HepG2 (cell line): ENCODE data around the gene SLC35F3. TPM values are rescaled to one million over a fixed set of nuclear protein-coding genes. Genes with fewer than 3 reads are reported as not detected.

Experiments
- ATAC-seq: fragments of 200-7000 bp; cut with Tn5 transposase; 3 replicates; pipeline ENCODE4 v1.9.1; 2020; ENCODE audit warnings: mild to moderate bottlenecking, moderate library complexity
- BruUV-seq: library from RNA; stranded (reverse); fragments of 400-500 nt; replicated peaks from 2 replicates; lab custom pipeline; 2021; lab: Mats Ljungman, UMichigan
- CTCF ChIA-PET: fragments of 300-600 bp; formaldehyde crosslinking; extraction: SDS; loops from one replicate; lab custom pipeline; 2021; ENCODE audit warnings: low total read pairs, inconsistent platforms, low intra/inter-chr PET ratio; lab: Yijun Ruan, JAX
- POLR2A ChIA-PET: fragments of 350-600 bp; sonication (Branson Sonifier 250); formaldehyde crosslinking; loops from one replicate; lab custom pipeline; 2020; ENCODE audit warnings: antibody characterized with exemption, inconsistent platforms; lab: Yijun Ruan, JAX
- DNase-seq: peaks from one replicate; pipeline ENCODE4 v3.0.0-alpha.2; 2015; ENCODE audit warnings: low spot score
- FAIRE-seq: peaks from 3 replicates; lab custom pipeline; 2011; peaks lifted over from hg19 to GRCh38; lab: Jason Lieb, UNC
- H2AFZ ChIP-seq: one replicate; pipeline ENCODE4 v1.6.1; 2011; ENCODE audit warnings: low read length, inconsistent platforms
- H3K27ac ChIP-seq: fragments of 300-600 bp; 3 replicates; pipeline ENCODE4 v1.8.0; 2011; ENCODE audit warnings: mixed run types, mild to moderate bottlenecking, mixed read lengths, low read length, inconsistent platforms; ENCODE audit not compliant: insufficient read depth; ENCODE audit errors: extremely low read length
- H3K27me3 ChIP-seq, 2 experiments: fragments of 200-600 bp in 1 of 2; 2 replicates in 1 of 2; 3 replicates in 1 of 2; pipeline versions ENCODE4 v1.6.0 to v1.8.0; 2011; ENCODE audit warnings: low read length in 2 of 2, mild to moderate bottlenecking in 2 of 2, moderate library complexity in 2 of 2, inconsistent platforms in 1 of 2; ENCODE audit not compliant: insufficient read depth in 2 of 2, control insufficient read depth in 1 of 2
- H3K36me3 ChIP-seq, 2 experiments: fragments of 200-600 bp in 1 of 2; replicated peaks in 1 of 2; 2 replicates in 1 of 2; 3 replicates in 1 of 2; pipeline versions ENCODE4 v1.5.1 to v1.8.0; 2011; ENCODE audit warnings: low read length in 2 of 2, inconsistent platforms in 1 of 2; ENCODE audit not compliant: insufficient read depth in 2 of 2, control insufficient read depth in 1 of 2
- H3K4me1 ChIP-seq: 2 replicates; pipeline ENCODE4 v1.5.1; 2012; ENCODE audit warnings: low read length, inconsistent platforms; ENCODE audit not compliant: insufficient read depth
- H3K4me2 ChIP-seq: 2 replicates; pipeline ENCODE4 v1.6.0; 2011; ENCODE audit warnings: low read depth, low read length, inconsistent platforms
- H3K4me3 ChIP-seq, 3 experiments: fragments of 200-600 bp in 1 of 3; sonication (generic), shearing (Covaris generic) in 1 of 3; replicated peaks in 1 of 3; 2 replicates each; pipeline ENCODE4 v1.5.1; 2011 to 2016; ENCODE audit warnings: low read length in 3 of 3, inconsistent platforms in 2 of 3, low read depth in 2 of 3, mild to moderate bottlenecking in 2 of 3, control low read depth in 1 of 3, mixed read lengths in 1 of 3; ENCODE audit not compliant: insufficient read depth in 1 of 3
- H3K79me2 ChIP-seq: one replicate; pipeline ENCODE4 v1.6.1; 2011; ENCODE audit warnings: low read length, inconsistent platforms; ENCODE audit not compliant: insufficient read depth
- H3K9ac ChIP-seq: 2 replicates; pipeline ENCODE4 v1.6.0; 2011; ENCODE audit warnings: mild to moderate bottlenecking, low read depth, low read length, inconsistent platforms; ENCODE audit not compliant: insufficient read depth
- H3K9me3 ChIP-seq: 2 replicates; pipeline ENCODE4 v1.5.1; 2012; ENCODE audit warnings: mild to moderate bottlenecking, low read length
- H4K20me1 ChIP-seq: 2 replicates; pipeline ENCODE4 v1.6.0; 2011; ENCODE audit warnings: inconsistent platforms, mild to moderate bottlenecking, low read length, moderate library complexity; ENCODE audit not compliant: insufficient read depth
- AKNA ChIP-seq: sonication (generic); formaldehyde crosslinking; IDR thresholded peaks from 2 replicates; pipeline ENCODE4 v1.4.0; 2020; ENCODE audit warnings: missing genetic modification reagents, borderline replicate concordance
- ATF2 ChIP-seq: sonication (generic); formaldehyde crosslinking; IDR thresholded peaks from 2 replicates; pipeline ENCODE4 v1.4.0; 2020; ENCODE audit warnings: missing genetic modification reagents
- CENPBD1 ChIP-seq: sonication (generic); formaldehyde crosslinking; IDR thresholded peaks from 2 replicates; pipeline ENCODE4 v1.8.0; 2022; ENCODE audit warnings: missing genetic modification reagents, low read depth, mild to moderate bottlenecking, borderline replicate concordance
- DBP ChIP-seq: sonication (generic); formaldehyde crosslinking; IDR thresholded peaks from 2 replicates; pipeline ENCODE4 v1.4.0; 2020; ENCODE audit warnings: missing genetic modification reagents; ENCODE audit errors: not compliant biosample characterization
- FOXA1 ChIP-seq, 2 experiments: fragments of 450-650 bp in 1 of 2; sonication (generic) in 1 of 2; formaldehyde crosslinking in 1 of 2; IDR thresholded peaks; 2 replicates each; pipeline versions ENCODE4 v1.4.0 to v1.6.1; 2016 to 2020; ENCODE audit warnings: missing genetic modification reagents in 1 of 2
- GFI1 ChIP-seq: sonication (generic); formaldehyde crosslinking; IDR thresholded peaks from 2 replicates; pipeline ENCODE4 v1.5.0; 2020; ENCODE audit warnings: missing genetic modification reagents, mild to moderate bottlenecking, borderline replicate concordance
- RELA ChIP-seq: sonication (generic); formaldehyde crosslinking; IDR thresholded peaks from 2 replicates; pipeline ENCODE4 v1.4.0; 2020; ENCODE audit warnings: missing genetic modification reagents
- SNAPC5 ChIP-seq: sonication (generic); formaldehyde crosslinking; IDR thresholded peaks from 2 replicates; pipeline ENCODE4 v1.8.1; 2023; ENCODE audit warnings: mild to moderate bottlenecking, missing genetic modification reagents, borderline replicate concordance
- ZFP90 ChIP-seq: sonication (generic); formaldehyde crosslinking; IDR thresholded peaks from 2 replicates; pipeline ENCODE4 v1.8.0; 2022; ENCODE audit warnings: missing genetic modification reagents, mild to moderate bottlenecking, inconsistent platforms, borderline replicate concordance
- ZKSCAN8 ChIP-seq: IDR thresholded peaks from 2 replicates; pipeline ENCODE4 v1.6.1; 2016; ENCODE audit warnings: borderline replicate concordance, missing genetic modification reagents, missing compliant biosample characterization
- ZNF124 ChIP-seq: sonication (generic); formaldehyde crosslinking; IDR thresholded peaks from 2 replicates; pipeline ENCODE4 v1.4.0; 2020; ENCODE audit warnings: missing genetic modification reagents
- ZNF274 ChIP-seq: sonication (generic); formaldehyde crosslinking; IDR thresholded peaks from 2 replicates; pipeline ENCODE4 v1.5.1; 2020; ENCODE audit warnings: mild to moderate bottlenecking, missing genetic modification reagents
- ZNF333 ChIP-seq: sonication (generic); formaldehyde crosslinking; IDR thresholded peaks from 2 replicates; pipeline ENCODE4 v1.4.0; 2020; ENCODE audit warnings: mild to moderate bottlenecking, missing genetic modification reagents, borderline replicate concordance
- ZNF770 ChIP-seq: sonication (generic); formaldehyde crosslinking; IDR thresholded peaks from 2 replicates; pipeline ENCODE4 v1.5.0; 2020; ENCODE audit warnings: mild to moderate bottlenecking, missing genetic modification reagents
- ZNF775 ChIP-seq: sonication (generic); formaldehyde crosslinking; IDR thresholded peaks from 2 replicates; pipeline ENCODE4 v1.4.0; 2020; ENCODE audit warnings: missing genetic modification reagents, mild to moderate bottlenecking, moderate library complexity, borderline replicate concordance
- WGBS: methylation state at CpG from one replicate; pipeline ENCODE4 v1.1.6; 2017; ENCODE audit warnings: low lambda C conversion rate; 5-methylcytosine and 5-hydroxymethylcytosine counted together
- in situ Hi-C: cut with HindIII; loops from 2 replicates; pipeline ENCODE4 v1.10.0; 2017; ENCODE audit warnings: low pct_unique_long_range_greater_than_20kb; ENCODE audit not compliant: extremely low pct_ligation_motif_present
- intact Hi-C: fragments of 100-400 bp; cut with micrococcal nuclease; formaldehyde crosslinking; loops from one replicate; pipeline ENCODE4 v1.10.0; 2022; ENCODE audit not compliant: unreplicated experiment
- polyA plus RNA-seq, 8 experiments: library from polyadenylated mRNA; depleted of rRNA in 3 of 8; stranded (reverse) in 7 of 8; unstranded in 1 of 8; fragments of >200 nt; fragmentation: Illumina TruSeq in 4 of 8; extraction: Trizol in 4 of 8; gene quantifications; 2 replicates each; pipeline versions ENCODE4 v1.2.1 to v1.2.3, GENCODE V29; 2011 to 2016; ENCODE audit warnings: low read depth in 4 of 8, missing spikeins in 1 of 8, mixed read lengths in 1 of 8; ENCODE audit not compliant: insufficient read depth in 1 of 8
- total RNA-seq, 5 experiments: library from RNA; depleted of rRNA; stranded (reverse); fragments of >200 nt; fragmentation: Illumina TruSeq; extraction: Trizol; gene quantifications; 2 replicates each; pipeline ENCODE4 v1.2.3, GENCODE V29; 2016; ENCODE audit warnings: low read depth in 1 of 5

Gene SLC35F3
- total and polyA plus RNA-seq, 2 of the 13 experiments (the other 11 are each of a cell fraction or from before 2014, with no cell fraction given): not detected

GRCh38 chr1:233865216-233865615, 39.3 kb upstream of the SLC35F3 start:
- Histone ChIP-seq H2AFZ (no peak overlapping the region), H3K9me3 (no peaks in the 10 kb centered on the region), H4K20me1 (no peaks in the 10 kb centered on the region), H3K4me2 (no peak overlapping the region), H3K27me3 (no peaks in the 10 kb centered on the region), H3K79me2 (no peaks in the 10 kb centered on the region), H3K4me3 (no peak overlapping the region), H3K36me3 (no peaks in the 10 kb centered on the region), H3K9ac (no peak overlapping the region), H3K4me1 (no peaks in the 10 kb centered on the region), H3K27ac (no peak overlapping the region)
- intact Hi-C loops (no loop called here), in situ Hi-C loops (no loop called here)
- ATAC-seq (no peak), DNase-seq (no peak), FAIRE-seq (no peak)
- no TSS peak for BruUV-seq
- 3% methylated on average over 2 of the region's 2 CpGs for WGBS
- POLR2A ChIA-PET: no interaction called here
- CTCF ChIA-PET: no interaction called here
- no peak for TF ChIP-seq SNAPC5 (CRISPR knock-in tag)
- TF ChIP-seq ZNF124: no peak
- TF ChIP-seq FOXA1 (IDR thresholded peaks at IDR 0.05): no peak
- no peak for TF ChIP-seq FOXA1 (CRISPR knock-in tag; IDR thresholded peaks at IDR 0.05)
- TF ChIP-seq ATF2 (CRISPR knock-in tag): no peak
- no peak for TF ChIP-seq ZNF274 (CRISPR knock-in tag)
- no peak for TF ChIP-seq ZNF333 (CRISPR knock-in tag)
- TF ChIP-seq ZNF775: no peak
- TF ChIP-seq AKNA (CRISPR knock-in tag): no peak
- TF ChIP-seq CENPBD1 (CRISPR knock-in tag): no peak
- TF ChIP-seq ZNF770: no peak
- TF ChIP-seq ZFP90: no peak
- TF ChIP-seq GFI1 (CRISPR knock-in tag): no peak
- TF ChIP-seq RELA: no peak
- TF ChIP-seq ZKSCAN8 (CRISPR knock-in tag): no peak
- TF ChIP-seq DBP (CRISPR knock-in tag): no peak
